Measurements from ENCODE around the gene MYL10. TPM values are rescaled to one million over a fixed set of nuclear protein-coding genes. Genes with fewer than 3 reads are reported as not detected.

The MYL10 gene
- total RNA-seq, 8 experiments from 2014 or later = not detected

GRCh38 chr7:101563943-101564777 is 64.9 kb downstream of the MYL10 start:
- peak in 6 of 8 experiments; percentile 13 to 46 (median 32) for ATAC-seq (replicated peaks in 6 of 8)
- Histone ChIP-seq H3K27ac (no peak overlapping the region), H3K4me1 (replicated peaks in 1 of 2) (peaks cover 0 to 2% of the 10 kb centered on the region in 2 donors), H3K4me3 (no peak overlapping the region)
- WGBS, 10 experiments = 53 to 89% (median 73%) methylated on average over 1 to 16 of the region's 23 CpGs; no CpG with 5 or more reads in 3 of the 10 experiments
- in situ Hi-C loops (cut with MboI; ENCODE audit: low pct_unique_long_range_greater_than_20kb in 2 of 9, low sequenced_read_pairs in 9 of 9, unreplicated experiment in 9 of 9) = loop anchor here in 1 of 9 experiments (25.0 kb wide), 1 partner anchor 673 kb away; no protein-coding TSS in a partner anchor

Other genes with a start within 250 kb of the MYL10 start
- 10 to 100 TPM in 7 of 8 experiments, 1 to 10 TPM in 1; 9.2 to 52.7 (median 24.2) TPM for gene CUX1, start 188.3 kb upstream of the MYL10 start, total RNA-seq

Measured in motor neuron (in vitro differentiated cells).